WTC11 (cell line): ENCODE measurements around the gene TMEM121.
"Not testable (repeated sequence)": the region's sequence is repeated elsewhere in the genome, so short reads cannot be mapped to it uniquely, and the experiment has no call there.

Experiments used
- ATF2 ChIP-seq: sonication (generic); formaldehyde crosslinking; IDR thresholded peaks from 2 replicates; pipeline ENCODE4 v1.8.1; 2022; ENCODE audit warnings: low read depth, missing genetic modification reagents, borderline replicate concordance
- ETV6 ChIP-seq: sonication (generic); formaldehyde crosslinking; IDR thresholded peaks from 2 replicates; pipeline ENCODE4 v1.8.1; 2022; ENCODE audit warnings: mild to moderate bottlenecking, missing genetic modification reagents
- FOXP1 ChIP-seq: sonication (generic); formaldehyde crosslinking; IDR thresholded peaks from 2 replicates; pipeline ENCODE4 v1.8.0; 2022; ENCODE audit warnings: missing genetic modification reagents, mild to moderate bottlenecking, moderate library complexity, borderline replicate concordance
- NR2C2 ChIP-seq: sonication (generic); formaldehyde crosslinking; IDR thresholded peaks from 2 replicates; pipeline ENCODE4 v1.8.0; 2022; ENCODE audit warnings: mild to moderate bottlenecking, missing genetic modification reagents
- PREB ChIP-seq: sonication (generic); formaldehyde crosslinking; IDR thresholded peaks from 2 replicates; pipeline ENCODE4 v1.8.1; 2022; ENCODE audit warnings: mild to moderate bottlenecking, missing genetic modification reagents, moderate library complexity, borderline replicate concordance
- SP1 ChIP-seq: sonication (generic); formaldehyde crosslinking; conservative IDR thresholded peaks from 2 replicates; pipeline ENCODE4 v1.8.1; 2022; ENCODE audit warnings: missing genetic modification reagents
- TCF7 ChIP-seq: sonication (generic); formaldehyde crosslinking; IDR thresholded peaks from 2 replicates; pipeline ENCODE4 v1.8.0; 2022; ENCODE audit warnings: mild to moderate bottlenecking, low read depth, missing genetic modification reagents, moderate library complexity
- ZNF121 ChIP-seq: sonication (generic); formaldehyde crosslinking; IDR thresholded peaks from 2 replicates; pipeline ENCODE4 v1.8.0; 2023; ENCODE audit warnings: missing genetic modification reagents
- TF ChIP-seq, protein P1 (sequence below): fragments of 200-600 bp; IDR thresholded peaks from 2 replicates; pipeline ENCODE4 v1.8.0; 2022; ENCODE audit warnings: antibody characterized with exemption
- TF ChIP-seq, protein P2 (sequence below): sonication (generic); formaldehyde crosslinking; IDR thresholded peaks from 2 replicates; pipeline ENCODE4 v1.8.1; 2023; ENCODE audit warnings: mild to moderate bottlenecking, missing genetic modification reagents, moderate library complexity
- TF ChIP-seq, protein P3 (sequence below): sonication (generic); formaldehyde crosslinking; IDR thresholded peaks from 2 replicates; pipeline ENCODE4 v1.8.1; 2022; ENCODE audit warnings: low read depth, mild to moderate bottlenecking, moderate library complexity, missing genetic modification reagents, borderline replicate concordance

DNA sequence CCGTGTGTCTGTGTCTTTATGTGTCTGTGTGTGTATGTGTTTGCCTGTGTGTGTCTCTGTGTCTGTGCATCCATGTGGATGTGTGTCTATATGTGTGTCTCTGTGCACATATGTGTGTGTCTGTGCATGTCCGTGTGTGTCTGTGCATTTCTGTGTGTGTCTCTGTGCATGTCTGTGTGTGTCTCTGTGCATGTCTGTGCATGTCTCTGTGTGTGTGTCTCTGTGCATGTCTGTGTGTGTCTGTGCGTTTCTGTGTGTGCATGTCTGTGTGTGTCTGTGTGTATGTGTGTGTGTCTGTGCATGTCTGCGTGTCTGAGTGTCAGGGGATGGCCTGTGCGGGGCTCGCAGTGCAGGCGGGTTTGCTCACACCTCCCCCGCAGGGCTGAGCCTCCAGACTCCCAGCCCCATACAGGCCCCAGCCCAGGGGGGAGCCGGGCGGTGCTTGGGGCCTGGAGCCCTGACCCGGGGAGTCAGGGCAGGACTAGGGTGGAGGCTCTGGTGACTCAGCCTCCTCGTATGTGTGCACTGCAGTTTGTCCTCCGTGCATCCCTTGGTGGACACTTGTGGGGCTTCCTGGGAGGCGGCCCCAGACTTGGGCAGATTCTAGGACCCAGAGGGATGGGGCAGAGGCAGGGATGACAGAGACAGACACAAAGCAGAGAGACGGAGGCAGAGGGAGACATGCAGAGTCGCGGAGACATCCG is 41.9 kb downstream of the TMEM121 start:
- TF ChIP-seq, protein P1, sequence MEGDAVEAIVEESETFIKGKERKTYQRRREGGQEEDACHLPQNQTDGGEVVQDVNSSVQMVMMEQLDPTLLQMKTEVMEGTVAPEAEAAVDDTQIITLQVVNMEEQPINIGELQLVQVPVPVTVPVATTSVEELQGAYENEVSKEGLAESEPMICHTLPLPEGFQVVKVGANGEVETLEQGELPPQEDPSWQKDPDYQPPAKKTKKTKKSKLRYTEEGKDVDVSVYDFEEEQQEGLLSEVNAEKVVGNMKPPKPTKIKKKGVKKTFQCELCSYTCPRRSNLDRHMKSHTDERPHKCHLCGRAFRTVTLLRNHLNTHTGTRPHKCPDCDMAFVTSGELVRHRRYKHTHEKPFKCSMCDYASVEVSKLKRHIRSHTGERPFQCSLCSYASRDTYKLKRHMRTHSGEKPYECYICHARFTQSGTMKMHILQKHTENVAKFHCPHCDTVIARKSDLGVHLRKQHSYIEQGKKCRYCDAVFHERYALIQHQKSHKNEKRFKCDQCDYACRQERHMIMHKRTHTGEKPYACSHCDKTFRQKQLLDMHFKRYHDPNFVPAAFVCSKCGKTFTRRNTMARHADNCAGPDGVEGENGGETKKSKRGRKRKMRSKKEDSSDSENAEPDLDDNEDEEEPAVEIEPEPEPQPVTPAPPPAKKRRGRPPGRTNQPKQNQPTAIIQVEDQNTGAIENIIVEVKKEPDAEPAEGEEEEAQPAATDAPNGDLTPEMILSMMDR, result not testable (repeated sequence)
- not testable (repeated sequence) for TF ChIP-seq FOXP1 (CRISPR knock-in tag); NR2C2 (CRISPR knock-in tag); PREB (CRISPR knock-in tag); SP1 (CRISPR knock-in tag); ZNF121; TCF7 (CRISPR knock-in tag); ATF2 (CRISPR knock-in tag); ETV6
- TF ChIP-seq, protein P2, sequence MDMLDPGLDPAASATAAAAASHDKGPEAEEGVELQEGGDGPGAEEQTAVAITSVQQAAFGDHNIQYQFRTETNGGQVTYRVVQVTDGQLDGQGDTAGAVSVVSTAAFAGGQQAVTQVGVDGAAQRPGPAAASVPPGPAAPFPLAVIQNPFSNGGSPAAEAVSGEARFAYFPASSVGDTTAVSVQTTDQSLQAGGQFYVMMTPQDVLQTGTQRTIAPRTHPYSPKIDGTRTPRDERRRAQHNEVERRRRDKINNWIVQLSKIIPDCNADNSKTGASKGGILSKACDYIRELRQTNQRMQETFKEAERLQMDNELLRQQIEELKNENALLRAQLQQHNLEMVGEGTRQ (CRISPR knock-in tag), result not testable (repeated sequence)
- TF ChIP-seq, protein P3, sequence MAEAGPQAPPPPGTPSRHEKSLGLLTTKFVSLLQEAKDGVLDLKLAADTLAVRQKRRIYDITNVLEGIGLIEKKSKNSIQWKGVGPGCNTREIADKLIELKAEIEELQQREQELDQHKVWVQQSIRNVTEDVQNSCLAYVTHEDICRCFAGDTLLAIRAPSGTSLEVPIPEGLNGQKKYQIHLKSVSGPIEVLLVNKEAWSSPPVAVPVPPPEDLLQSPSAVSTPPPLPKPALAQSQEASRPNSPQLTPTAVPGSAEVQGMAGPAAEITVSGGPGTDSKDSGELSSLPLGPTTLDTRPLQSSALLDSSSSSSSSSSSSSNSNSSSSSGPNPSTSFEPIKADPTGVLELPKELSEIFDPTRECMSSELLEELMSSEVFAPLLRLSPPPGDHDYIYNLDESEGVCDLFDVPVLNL (CRISPR knock-in tag), result not testable (repeated sequence)
